Omental fat pad (tissue), 4 donors: Measurements from ENCODE around the gene IL22RA2. TPM values are rescaled to one million over a fixed set of nuclear protein-coding genes. Genes with fewer than 3 reads are reported as not detected.

Source experiments
- ATAC-seq: fragments of 150-250 bp; one replicate; pipeline ENCODE4 v1.9.1; 2016; ENCODE audit warnings: mild to moderate bottlenecking, moderate library complexity; ENCODE audit not compliant: low FRiP score
- DNase-seq: peaks from one replicate; pipeline ENCODE4 v3.0.0-alpha.2; 2019; ENCODE audit warnings: low spot score
- total RNA-seq, 4 donors: library from RNA; depleted of rRNA; stranded (reverse); fragments of >200 nt; gene quantifications; one replicate each; pipeline ENCODE4 v1.1.0, GENCODE V29; 2016
- TF ChIP-seq, protein P1 (sequence below), 3 donors: fragments of 450-650 bp; IDR thresholded peaks; one replicate each; pipeline ENCODE4 v1.5.1; 2016 to 2017; ENCODE audit warnings: antibody characterized with exemption in 3 of 3, mild to moderate bottlenecking in 3 of 3, moderate library complexity in 2 of 3

The IL22RA2 gene
- total RNA-seq, 4 donors from 2014 or later = not detected

DNA sequence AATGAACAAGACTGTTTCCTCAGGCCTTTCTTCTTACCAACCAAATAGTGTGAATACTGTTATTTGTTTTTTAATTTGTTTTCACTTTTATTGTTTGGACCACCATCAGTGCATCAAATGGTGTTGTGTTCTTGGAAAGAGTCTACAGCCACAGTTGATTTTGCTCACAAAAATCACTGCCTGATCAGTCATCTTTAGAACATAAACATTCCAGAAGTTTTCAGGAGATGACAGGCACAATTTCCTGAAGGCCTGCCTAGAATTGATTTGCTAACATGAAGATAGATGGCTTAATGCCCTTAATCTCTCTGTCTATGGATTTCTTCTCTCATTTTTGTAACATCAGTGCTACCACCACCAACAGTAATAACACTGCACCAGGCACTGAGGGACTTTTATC lies 13.5 kb downstream of the IL22RA2 start:
- ATAC-seq = no peak
- TF ChIP-seq, protein P1, sequence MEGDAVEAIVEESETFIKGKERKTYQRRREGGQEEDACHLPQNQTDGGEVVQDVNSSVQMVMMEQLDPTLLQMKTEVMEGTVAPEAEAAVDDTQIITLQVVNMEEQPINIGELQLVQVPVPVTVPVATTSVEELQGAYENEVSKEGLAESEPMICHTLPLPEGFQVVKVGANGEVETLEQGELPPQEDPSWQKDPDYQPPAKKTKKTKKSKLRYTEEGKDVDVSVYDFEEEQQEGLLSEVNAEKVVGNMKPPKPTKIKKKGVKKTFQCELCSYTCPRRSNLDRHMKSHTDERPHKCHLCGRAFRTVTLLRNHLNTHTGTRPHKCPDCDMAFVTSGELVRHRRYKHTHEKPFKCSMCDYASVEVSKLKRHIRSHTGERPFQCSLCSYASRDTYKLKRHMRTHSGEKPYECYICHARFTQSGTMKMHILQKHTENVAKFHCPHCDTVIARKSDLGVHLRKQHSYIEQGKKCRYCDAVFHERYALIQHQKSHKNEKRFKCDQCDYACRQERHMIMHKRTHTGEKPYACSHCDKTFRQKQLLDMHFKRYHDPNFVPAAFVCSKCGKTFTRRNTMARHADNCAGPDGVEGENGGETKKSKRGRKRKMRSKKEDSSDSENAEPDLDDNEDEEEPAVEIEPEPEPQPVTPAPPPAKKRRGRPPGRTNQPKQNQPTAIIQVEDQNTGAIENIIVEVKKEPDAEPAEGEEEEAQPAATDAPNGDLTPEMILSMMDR (IDR thresholded peaks at IDR 0.05) = no peak
- no peak for DNase-seq

DNA sequence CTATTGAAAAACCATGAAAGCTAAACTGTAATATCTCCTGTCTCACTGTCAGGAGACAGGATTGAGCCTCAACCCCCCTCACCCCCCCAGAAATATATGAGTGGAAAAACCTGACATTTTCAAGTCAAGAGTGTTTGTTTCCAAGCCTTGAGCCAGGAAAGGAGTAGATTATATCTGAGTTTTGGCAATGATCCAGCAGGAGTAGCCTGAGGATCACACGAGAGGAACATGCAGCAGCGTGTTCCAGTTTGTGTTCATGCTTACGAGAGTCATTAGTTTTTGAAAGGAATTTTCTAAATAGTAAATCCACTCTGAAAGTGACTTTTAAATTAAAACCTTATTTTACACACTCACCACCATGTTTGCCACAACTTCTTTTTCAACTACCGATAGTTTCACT lies 15.8 kb downstream of the IL22RA2 start:
- DNase-seq = no peak
- ATAC-seq = no peak
- TF ChIP-seq, protein P1 (IDR thresholded peaks at IDR 0.05) = no peak

DNA sequence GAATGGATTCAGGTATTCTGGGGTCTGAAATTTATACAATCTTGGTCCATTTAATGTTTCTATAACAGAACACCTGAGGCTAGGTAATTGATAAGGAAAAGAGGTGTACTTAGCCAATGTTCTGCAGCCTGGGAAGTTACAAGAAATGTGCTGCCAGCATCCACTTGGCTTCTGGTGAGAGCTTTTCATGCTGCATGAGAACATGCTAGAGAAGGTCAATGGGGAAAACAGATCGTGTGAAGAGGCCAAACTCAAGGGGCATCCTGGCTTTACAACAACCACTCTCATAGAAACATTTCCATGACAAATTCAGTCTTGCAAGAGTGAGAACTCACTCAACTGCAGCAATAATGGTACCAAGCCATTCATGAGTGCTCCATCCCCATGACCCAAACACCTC lies 16.8 kb downstream of the IL22RA2 start:
- TF ChIP-seq, protein P1 (IDR thresholded peaks at IDR 0.05) = no peak
- no peak for ATAC-seq

DNA sequence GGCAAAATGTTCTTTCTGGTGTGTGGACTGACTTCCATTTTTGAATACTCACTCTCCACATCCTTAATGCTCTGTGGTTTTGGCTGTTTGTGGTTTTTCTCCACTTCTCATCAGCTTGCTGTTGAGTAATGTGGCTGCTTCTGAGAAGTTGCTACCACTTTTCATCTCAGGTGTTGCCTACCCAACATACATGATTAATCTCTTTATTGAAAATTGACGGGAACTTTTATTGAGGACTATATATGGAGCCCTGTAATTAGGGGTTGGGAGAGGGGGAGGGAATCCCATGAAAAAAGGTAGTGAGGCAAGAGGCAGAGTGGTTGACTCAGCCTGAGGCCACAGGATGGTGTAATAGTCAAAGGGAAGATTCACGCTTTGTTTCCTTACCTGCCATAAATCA lies 17.6 kb downstream of the IL22RA2 start:
- no peak for ATAC-seq
- TF ChIP-seq, protein P1 (IDR thresholded peaks at IDR 0.05) = no peak
- DNase-seq = no peak

More for the DNA sequence above, 16.8 kb downstream of the IL22RA2 start:
- DNase-seq = no peak

DNA sequence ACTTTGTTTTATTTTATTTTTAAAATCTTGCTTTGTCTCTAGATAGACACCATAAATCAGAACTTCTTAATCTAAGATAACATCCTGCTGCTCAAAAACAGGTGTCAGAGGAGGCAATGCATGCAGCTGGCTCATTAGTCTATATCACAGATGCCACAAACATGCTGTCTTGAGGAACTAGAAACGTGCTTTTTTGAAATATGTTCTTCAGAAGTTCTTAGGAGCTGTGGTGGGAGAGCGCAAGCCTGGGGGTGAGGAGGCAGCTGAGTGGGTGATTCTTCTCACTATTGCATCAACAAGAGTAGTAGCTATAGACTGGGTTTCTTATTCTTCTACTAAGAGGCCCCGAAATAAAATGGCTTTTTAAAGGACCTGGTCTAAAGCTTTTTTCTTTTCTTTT lies 23.4 kb downstream of the IL22RA2 start:
- TF ChIP-seq, protein P1 (IDR thresholded peaks at IDR 0.05) = no peak
- no peak for DNase-seq
- ATAC-seq = no peak

DNA sequence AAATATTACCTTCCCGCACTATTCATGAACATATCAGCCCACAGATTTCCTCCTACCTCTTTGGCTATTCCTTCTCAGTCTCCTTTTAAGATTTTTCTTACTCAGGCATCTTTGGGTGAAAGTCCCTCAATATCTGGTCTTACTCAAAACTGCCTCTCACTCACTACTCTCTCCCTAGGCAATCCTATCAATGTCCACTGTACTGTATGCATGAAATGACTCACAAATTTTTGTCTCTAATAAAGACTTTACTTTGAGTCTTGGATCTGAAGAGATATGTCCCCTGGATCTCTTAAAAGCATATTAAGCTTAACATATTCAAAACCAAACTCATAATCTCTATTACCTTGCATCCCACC lies 24.4 kb downstream of the IL22RA2 start:
- ATAC-seq (peak; percentile 80), DNase-seq (no peak)
- TF ChIP-seq, protein P1 (IDR thresholded peaks at IDR 0.05) = no peak

DNA sequence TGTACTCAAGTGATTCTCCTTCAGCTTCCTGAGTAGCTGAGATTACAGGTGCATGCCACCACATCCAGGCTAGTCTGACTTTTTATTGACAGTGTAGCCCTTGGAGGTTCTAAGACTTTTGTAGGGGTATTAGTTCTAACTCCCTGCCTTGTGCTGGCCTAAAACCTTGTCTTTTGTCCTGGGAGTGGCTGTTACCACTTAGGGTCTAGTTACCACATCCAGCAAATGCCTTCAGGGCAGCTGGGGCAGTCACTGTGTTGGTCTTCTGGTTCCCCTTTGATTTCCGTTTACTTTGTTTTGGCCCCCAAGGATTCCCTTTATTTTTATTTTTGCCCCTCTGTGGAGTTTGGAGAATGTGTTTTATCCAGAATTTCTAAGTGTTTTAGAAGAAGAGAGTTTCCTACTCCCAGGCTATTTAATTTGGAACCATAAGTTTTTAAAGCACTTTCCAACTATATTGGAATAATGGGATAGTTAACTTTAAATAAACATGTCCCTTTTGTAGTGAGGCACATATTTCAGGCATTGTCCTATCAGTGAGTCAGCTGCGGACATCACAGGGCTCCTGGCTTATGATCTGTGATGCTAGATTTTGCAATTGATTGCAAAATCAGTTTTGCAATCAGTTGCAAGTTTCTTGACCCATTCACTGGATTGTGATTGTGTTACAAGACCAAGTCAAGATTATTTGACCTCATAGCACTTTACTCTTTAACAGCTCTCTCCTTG lies 25.0 kb downstream of the IL22RA2 start:
- TF ChIP-seq, protein P1 (IDR thresholded peaks at IDR 0.05) = no peak
- DNase-seq (no peak), ATAC-seq (no peak)
